ENCODE measurements around the gene SLC15A3. TPM values are rescaled to one million over a fixed set of nuclear protein-coding genes. Genes with fewer than 3 reads are reported as not detected.

Gene SLC15A3
- polyA plus RNA-seq, 5 donors: 14.7 to 21.2 (median 20.6) TPM

GRCh38 chr11:60895687-60896086 is 56.3 kb downstream of the SLC15A3 start:
- DNase-seq: no peak

DNA sequence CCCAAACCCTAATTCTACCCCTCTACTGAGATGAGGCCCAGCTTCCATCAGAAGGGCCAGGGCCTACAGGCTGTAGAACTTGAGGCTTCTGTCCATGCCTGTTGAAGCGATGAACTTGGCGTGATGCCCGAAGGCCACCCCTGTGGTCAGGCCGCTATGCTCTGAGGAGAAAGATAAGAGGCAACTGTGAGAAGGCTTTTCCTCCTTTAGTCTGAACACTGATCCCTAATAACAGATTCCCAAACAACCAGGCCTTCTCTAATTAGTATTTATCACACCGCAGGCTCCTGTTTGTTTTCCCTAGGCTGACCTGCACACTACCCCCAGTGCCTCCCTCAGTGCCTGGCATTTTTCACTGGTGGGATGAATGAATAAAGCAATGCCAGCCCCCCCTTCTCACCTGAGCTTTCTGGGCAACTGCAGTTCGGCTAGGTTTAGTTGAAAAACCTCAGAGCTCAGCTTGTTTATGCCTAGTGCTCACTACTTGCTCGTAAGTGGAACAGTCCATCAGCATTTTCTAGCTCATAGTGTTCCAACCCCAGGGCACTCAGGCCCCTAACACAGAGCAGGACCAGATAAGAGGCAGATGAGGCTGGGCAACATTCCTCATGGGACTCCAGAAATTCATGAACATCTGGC is 60.8 kb downstream of the SLC15A3 start:
- no peak for DNase-seq

DNA sequence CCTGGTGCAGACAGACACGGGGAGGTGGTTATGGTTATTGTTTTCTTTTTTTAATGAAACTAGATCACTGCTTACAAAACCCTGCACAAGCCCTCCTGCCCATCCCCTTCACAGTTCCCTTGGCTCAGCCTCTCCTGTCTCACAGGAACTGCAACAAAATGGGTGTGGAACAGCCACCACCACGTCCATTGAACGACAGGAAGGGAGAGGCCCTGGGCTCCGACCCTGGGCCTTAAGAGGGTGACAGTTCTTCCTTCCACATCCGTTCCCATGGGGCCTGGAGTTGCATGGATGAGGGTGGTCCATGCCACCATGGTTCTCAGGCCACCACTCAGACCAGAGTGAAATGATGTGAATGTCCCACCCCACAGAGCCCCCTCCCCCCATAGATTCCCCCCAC is 61.3 kb downstream of the SLC15A3 start:
- no peak for DNase-seq

DNA sequence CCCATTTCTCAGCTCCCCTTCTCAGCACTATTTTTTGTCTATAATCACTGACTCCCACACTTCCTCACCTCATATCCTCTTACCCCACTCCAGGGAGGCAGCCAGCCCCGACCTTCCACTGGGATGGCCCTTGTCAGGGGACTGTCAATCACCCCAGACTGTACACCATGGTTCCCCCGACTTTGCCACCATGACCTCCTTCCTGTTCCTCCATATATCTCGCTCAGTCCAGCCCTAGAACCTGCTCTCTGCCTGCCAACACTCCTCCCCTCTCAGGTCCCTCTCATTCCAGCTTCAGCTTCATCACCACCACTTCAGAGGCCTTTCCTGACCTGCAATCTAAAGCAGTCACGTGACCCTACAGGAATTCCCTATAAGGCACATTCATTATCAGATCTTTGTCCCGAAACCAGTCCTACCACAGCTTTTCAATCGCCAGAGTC is 62.1 kb downstream of the SLC15A3 start:
- DNase-seq: no peak

GRCh38 chr11:60887556-60887955 is 64.4 kb downstream of the SLC15A3 start:
- no peak for DNase-seq

Other genes starting within 250 kb of the SLC15A3 start
- gene MS4A18, start 227.5 kb downstream of the SLC15A3 start, polyA plus RNA-seq (ENCODE audit: insufficient read depth in 1 of 5, insufficient read length in 5 of 5, low replicate concordance in 1 of 5): not detected
- not detected for gene MS4A15, start 195.3 kb downstream of the SLC15A3 start, polyA plus RNA-seq (ENCODE audit: insufficient read depth in 1 of 5, insufficient read length in 5 of 5, low replicate concordance in 1 of 5)
- under 1 TPM in 3 of 5 donors, not detected in 2; 0.06 to 0.16 (median 0.07) TPM for gene MS4A10, start 166.8 kb downstream of the SLC15A3 start, polyA plus RNA-seq (ENCODE audit: insufficient read depth in 1 of 5, insufficient read length in 5 of 5, low replicate concordance in 1 of 5)
- gene CCDC86, start 110.1 kb downstream of the SLC15A3 start, polyA plus RNA-seq (ENCODE audit: insufficient read depth in 1 of 5, insufficient read length in 5 of 5, low replicate concordance in 1 of 5): 10 to 100 TPM; 10.8 to 23.9 (median 14.7) TPM
- under 1 TPM; 0.14 to 0.51 (median 0.23) TPM for gene PTGDR2, start 96.2 kb downstream of the SLC15A3 start, polyA plus RNA-seq (ENCODE audit: insufficient read depth in 1 of 5, insufficient read length in 5 of 5, low replicate concordance in 1 of 5)
- not detected for gene ZP1, start 84.6 kb downstream of the SLC15A3 start, polyA plus RNA-seq (ENCODE audit: insufficient read depth in 1 of 5, insufficient read length in 5 of 5, low replicate concordance in 1 of 5)
- 100 to 1,000 TPM in 3 of 5 donors, 10 to 100 TPM in 2; 87.6 to 126 (median 107) TPM for gene PRPF19, start 45.6 kb downstream of the SLC15A3 start, polyA plus RNA-seq (ENCODE audit: insufficient read depth in 1 of 5, insufficient read length in 5 of 5, low replicate concordance in 1 of 5)
- 100 to 1,000 TPM in 1 of 5 donors, 10 to 100 TPM in 4; 71.2 to 107 (median 79.9) TPM for gene TMEM109, start 38.0 kb downstream of the SLC15A3 start, polyA plus RNA-seq (ENCODE audit: insufficient read depth in 1 of 5, insufficient read length in 5 of 5, low replicate concordance in 1 of 5)
- 10 to 100 TPM; 30.6 to 66.6 (median 51.3) TPM for gene TMEM132A, start 27.7 kb downstream of the SLC15A3 start, polyA plus RNA-seq (ENCODE audit: insufficient read depth in 1 of 5, insufficient read length in 5 of 5, low replicate concordance in 1 of 5)
- 1 to 10 TPM in 4 of 5 donors, under 1 TPM in 1; 0.99 to 2.1 (median 1.1) TPM for gene CD6, start 19.5 kb upstream of the SLC15A3 start, polyA plus RNA-seq (ENCODE audit: insufficient read depth in 1 of 5, insufficient read length in 5 of 5, low replicate concordance in 1 of 5)
- under 1 TPM; 0.14 to 0.35 (median 0.23) TPM for gene CD5, start 150.3 kb upstream of the SLC15A3 start, polyA plus RNA-seq (ENCODE audit: insufficient read depth in 1 of 5, insufficient read length in 5 of 5, low replicate concordance in 1 of 5)
- 10 to 100 TPM; 12.3 to 19.7 (median 15.6) TPM for gene VPS37C, start 209.2 kb upstream of the SLC15A3 start, polyA plus RNA-seq (ENCODE audit: insufficient read depth in 1 of 5, insufficient read length in 5 of 5, low replicate concordance in 1 of 5)